ENCODE measurements around the gene ARID1B.

Gene ARID1B

DNA sequence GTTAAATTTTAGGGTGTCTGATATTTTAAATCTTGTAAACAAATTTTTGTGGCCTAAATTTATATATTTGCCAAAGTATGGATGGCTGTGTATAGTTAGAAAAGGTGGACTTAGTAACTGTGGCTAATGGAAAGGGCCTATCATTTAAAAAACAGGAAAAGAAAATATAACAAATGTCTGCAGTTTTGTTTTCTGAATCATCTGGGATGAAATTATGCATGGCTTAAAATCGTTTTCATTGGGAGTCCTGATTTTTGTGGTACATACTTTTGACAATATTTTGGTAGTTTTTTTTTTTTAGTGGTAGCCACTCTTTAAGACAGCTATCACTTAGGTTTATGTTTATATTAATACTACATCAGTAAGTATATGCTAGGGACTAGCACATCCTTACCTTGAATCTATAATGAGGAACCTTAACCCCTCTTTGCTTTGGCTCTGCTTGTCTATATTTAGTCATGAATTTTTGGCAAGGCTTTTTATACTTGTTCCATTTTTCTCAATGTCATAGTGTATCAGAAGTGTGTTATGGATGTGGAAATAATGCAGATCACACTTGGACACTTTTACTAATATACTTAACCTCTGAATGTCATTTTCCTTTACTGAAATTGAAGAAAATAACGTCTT lies 5.6 kb downstream of the ARID1B start:
- Histone ChIP-seq H3K27ac (ENCODE audit: extremely low read depth, low read depth, low read length) (no peak overlapping the region), H3K36me3 (ENCODE audit: control insufficient read depth in 2 of 2, insufficient read depth in 1 of 2, low read length in 2 of 2) (peaks cover 0 to 3% of the 10 kb centered on the region in 2 experiments; a peak in 1 of 3 replicates), H3K4me3 (ENCODE audit: low read depth, low read length) (peak overlapping the region; percentile 94), H3K4me1 (ENCODE audit: control insufficient read depth, insufficient read depth, low read length) (peaks cover 36% of the 10 kb centered on the region), H3K9me3 (ENCODE audit: control insufficient read depth, insufficient read depth, low read depth, low read length) (no peaks in the 10 kb centered on the region)
- POLR2A ChIA-PET: interaction anchor here (0.7 kb wide), 1 partner anchor 363 kb away, joined by 3 read pairs; no protein-coding TSS in a partner anchor
- no peak for TF ChIP-seq ZBTB7A (tag by site-specific recombination; IDR thresholded peaks at IDR 0.05; ENCODE audit: low read depth)
- no peak for TF ChIP-seq ZNF558 (tag by site-specific recombination; IDR thresholded peaks at IDR 0.05)
- TF ChIP-seq ZNF501 (tag by site-specific recombination; IDR thresholded peaks at IDR 0.05): no peak
- peak; percentile 57; the same call in 1 of the 2 replicates for TF ChIP-seq ZNF600 (tag by site-specific recombination; IDR thresholded peaks at IDR 0.05)
- no peak for TF ChIP-seq ZNF366 (tag by site-specific recombination; conservative IDR thresholded peaks at IDR 0.05)
- CTCF ChIA-PET: interaction anchor here (0.6 to 1.3 kb wide), 3 partner anchors 93 to 402 kb away, joined by 3 to 5 read pairs (median 3); no protein-coding TSS in a partner anchor

- Histone ChIP-seq H3K9me3 (ENCODE audit: control insufficient read depth, insufficient read depth, low read depth, low read length) (no peaks in the 10 kb centered on the region), H3K27ac (ENCODE audit: extremely low read depth, low read depth, low read length) (no peak overlapping the region), H3K36me3 (ENCODE audit: control insufficient read depth in 2 of 2, insufficient read depth in 1 of 2, low read length in 2 of 2) (peaks cover 0 to 3% of the 10 kb centered on the region in 2 experiments; a peak in 1 of 3 replicates), H3K4me1 (ENCODE audit: control insufficient read depth, insufficient read depth, low read length) (peaks cover 40% of the 10 kb centered on the region), H3K4me3 (ENCODE audit: low read depth, low read length) (no peak overlapping the region)
- POLR2A ChIA-PET: no interaction called here
- TF ChIP-seq, protein P1, sequence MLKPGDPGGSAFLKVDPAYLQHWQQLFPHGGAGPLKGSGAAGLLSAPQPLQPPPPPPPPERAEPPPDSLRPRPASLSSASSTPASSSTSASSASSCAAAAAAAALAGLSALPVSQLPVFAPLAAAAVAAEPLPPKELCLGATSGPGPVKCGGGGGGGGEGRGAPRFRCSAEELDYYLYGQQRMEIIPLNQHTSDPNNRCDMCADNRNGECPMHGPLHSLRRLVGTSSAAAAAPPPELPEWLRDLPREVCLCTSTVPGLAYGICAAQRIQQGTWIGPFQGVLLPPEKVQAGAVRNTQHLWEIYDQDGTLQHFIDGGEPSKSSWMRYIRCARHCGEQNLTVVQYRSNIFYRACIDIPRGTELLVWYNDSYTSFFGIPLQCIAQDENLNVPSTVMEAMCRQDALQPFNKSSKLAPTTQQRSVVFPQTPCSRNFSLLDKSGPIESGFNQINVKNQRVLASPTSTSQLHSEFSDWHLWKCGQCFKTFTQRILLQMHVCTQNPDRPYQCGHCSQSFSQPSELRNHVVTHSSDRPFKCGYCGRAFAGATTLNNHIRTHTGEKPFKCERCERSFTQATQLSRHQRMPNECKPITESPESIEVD (tag by site-specific recombination; IDR thresholded peaks at IDR 0.05): 0 out of 2 replicates have a peak, but pooled peaks have one; percentile 27
- 0 out of 2 replicates have a peak, but pooled peaks have one; percentile 19 for TF ChIP-seq ZNF561 (tag by site-specific recombination; IDR thresholded peaks at IDR 0.05; ENCODE audit: borderline replicate concordance)
- 0 out of 2 replicates have a peak, but pooled peaks have one; percentile 8 for TF ChIP-seq ZBTB20 (tag by site-specific recombination; IDR thresholded peaks at IDR 0.05)
- TF ChIP-seq, protein P2, sequence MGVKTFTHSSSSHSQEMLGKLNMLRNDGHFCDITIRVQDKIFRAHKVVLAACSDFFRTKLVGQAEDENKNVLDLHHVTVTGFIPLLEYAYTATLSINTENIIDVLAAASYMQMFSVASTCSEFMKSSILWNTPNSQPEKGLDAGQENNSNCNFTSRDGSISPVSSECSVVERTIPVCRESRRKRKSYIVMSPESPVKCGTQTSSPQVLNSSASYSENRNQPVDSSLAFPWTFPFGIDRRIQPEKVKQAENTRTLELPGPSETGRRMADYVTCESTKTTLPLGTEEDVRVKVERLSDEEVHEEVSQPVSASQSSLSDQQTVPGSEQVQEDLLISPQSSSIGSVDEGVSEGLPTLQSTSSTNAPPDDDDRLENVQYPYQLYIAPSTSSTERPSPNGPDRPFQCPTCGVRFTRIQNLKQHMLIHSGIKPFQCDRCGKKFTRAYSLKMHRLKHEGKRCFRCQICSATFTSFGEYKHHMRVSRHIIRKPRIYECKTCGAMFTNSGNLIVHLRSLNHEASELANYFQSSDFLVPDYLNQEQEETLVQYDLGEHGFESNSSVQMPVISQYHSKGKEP (tag by site-specific recombination; IDR thresholded peaks at IDR 0.05): 0 out of 2 replicates have a peak, but pooled peaks have one; percentile 30
- peak; percentile 74 for TF ChIP-seq FEZF1 (tag by site-specific recombination; IDR thresholded peaks at IDR 0.05)
- TF ChIP-seq ZNF292 (tag by site-specific recombination; IDR thresholded peaks at IDR 0.05; ENCODE audit: borderline replicate concordance, low read depth): no peak
- TF ChIP-seq ZNF768 (tag by site-specific recombination; IDR thresholded peaks at IDR 0.05): no peak
- TF ChIP-seq ZNF600 (tag by site-specific recombination; IDR thresholded peaks at IDR 0.05): peak; percentile 58
- CTCF ChIA-PET: interaction anchor here (1.3 kb wide), 1 partner anchor 92 kb away, joined by 5 read pairs; no protein-coding TSS in a partner anchor
Measured at GRCh38 chr6:156783958-156784357, 6.8 kb downstream of the ARID1B start.

DNA sequence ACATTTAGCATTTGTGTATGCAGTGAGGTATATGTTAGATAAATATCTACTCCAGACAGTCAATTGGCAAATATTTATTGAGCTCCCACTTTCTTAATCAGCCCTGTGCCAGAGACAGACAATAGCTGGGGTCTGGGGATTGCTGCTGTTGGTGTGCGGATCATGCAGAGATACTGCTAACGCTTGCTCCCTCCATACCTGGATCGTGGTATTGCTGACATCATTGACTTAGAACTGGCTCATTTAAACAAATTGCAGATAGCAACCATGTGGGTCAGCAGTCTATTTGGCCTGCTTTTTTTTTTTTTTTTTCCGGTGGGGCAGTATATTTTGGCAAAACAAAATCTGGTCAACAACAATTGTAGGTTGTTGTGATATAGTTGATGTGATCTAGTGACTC lies 9.5 kb downstream of the ARID1B start:
- peaks cover 0 to 3% of the 10 kb centered on the region in 2 experiments; a peak in 1 of 3 replicates for H3K36me3 ChIP-seq (ENCODE audit: control insufficient read depth in 2 of 2, insufficient read depth in 1 of 2, low read length in 2 of 2)
- CTCF ChIA-PET: interaction anchor here (0.5 to 1.2 kb wide), 3 partner anchors 18 to 235 kb away, joined by 3 to 4 read pairs (median 4); no protein-coding TSS in a partner anchor
- no peak overlapping the region for H3K27ac ChIP-seq (ENCODE audit: extremely low read depth, low read depth, low read length)
- peaks cover 48% of the 10 kb centered on the region for H3K4me1 ChIP-seq (ENCODE audit: control insufficient read depth, insufficient read depth, low read length)
- H3K4me3 ChIP-seq (ENCODE audit: low read depth, low read length): no peak overlapping the region
- 0 out of 2 replicates have a peak, but pooled peaks have one; percentile 20 for TF ChIP-seq ZNF391 (tag by site-specific recombination; IDR thresholded peaks at IDR 0.05; ENCODE audit: borderline replicate concordance, low read depth)
- TF ChIP-seq ZNF600 (tag by site-specific recombination; IDR thresholded peaks at IDR 0.05): peak; percentile 14; the same call in 1 of the 2 replicates
- TF ChIP-seq ZNF664 (tag by site-specific recombination; IDR thresholded peaks at IDR 0.05): peak; percentile 81; the same call in 1 of the 2 replicates
- no peak for TF ChIP-seq ZNF274 (IDR thresholded peaks at IDR 0.05; ENCODE audit: low read length)
- no peak for TF ChIP-seq ZNF274 (tag by site-specific recombination; IDR thresholded peaks at IDR 0.05; ENCODE audit: borderline replicate concordance)
- no peak for TF ChIP-seq ZNF571 (tag by site-specific recombination; IDR thresholded peaks at IDR 0.05)
- TF ChIP-seq ZNF76 (tag by site-specific recombination; IDR thresholded peaks at IDR 0.05; ENCODE audit: borderline replicate concordance, low read depth): no peak
- TF ChIP-seq ZNF660 (tag by site-specific recombination; IDR thresholded peaks at IDR 0.05): peak; percentile 75
- peak; percentile 64 for TF ChIP-seq ZBTB17 (tag by site-specific recombination; IDR thresholded peaks at IDR 0.05)
- no peak for TF ChIP-seq ZNF670 (tag by site-specific recombination; IDR thresholded peaks at IDR 0.05; ENCODE audit: low read depth)
- 0 out of 2 replicates have a peak, but pooled peaks have one; percentile 40 for TF ChIP-seq ATF2 (tag by site-specific recombination; IDR thresholded peaks at IDR 0.05; ENCODE audit: low read depth)
- no peak for TF ChIP-seq ZNF133 (tag by site-specific recombination; IDR thresholded peaks at IDR 0.05)
- no peak for TF ChIP-seq ZNF202 (tag by site-specific recombination; IDR thresholded peaks at IDR 0.05; ENCODE audit: borderline replicate concordance)
- TF ChIP-seq HOXA7 (CRISPR knock-in tag; IDR thresholded peaks at IDR 0.05; ENCODE audit: borderline replicate concordance): no peak
- POLR2A ChIA-PET: interaction anchor here (0.8 kb wide), 1 partner anchor 234 kb away, joined by 3 read pairs; no protein-coding TSS in a partner anchor
- H3K9me3 ChIP-seq (ENCODE audit: control insufficient read depth, insufficient read depth, low read depth, low read length): no peaks in the 10 kb centered on the region

Data from HEK293 (cell line).